Tibial nerve (tissue), 4 donors: ENCODE results near the gene ADAMTS4. TPM values are rescaled to one million over a fixed set of nuclear protein-coding genes. Genes with fewer than 3 reads are reported as not detected.

Experiments used
- DNase-seq, 2 donors: peaks; one replicate each; pipeline ENCODE4 v3.0.0-alpha.2; 2019; ENCODE audit warnings: low spot score in 2 of 2
- H3K27ac ChIP-seq, 4 donors: fragments of 200-600 bp; sonication (generic) in 3 of 4; one replicate each; pipeline ENCODE4 v1.5.1; 2017 to 2019; ENCODE audit warnings: mild to moderate bottlenecking in 1 of 4
- H3K27me3 ChIP-seq, 2 donors: fragments of 200-600 bp; sonication (generic) in 1 of 2; one replicate each; pipeline versions ENCODE4 v1.5.1 to v1.6.0; 2017 to 2019
- H3K36me3 ChIP-seq, 3 donors: fragments of 200-600 bp; sonication (generic); one replicate each; pipeline ENCODE4 v1.5.1; 2018 to 2019
- H3K4me1 ChIP-seq, 4 donors: fragments of 200-600 bp; sonication (generic) in 3 of 4; one replicate each; pipeline ENCODE4 v1.5.1; 2017 to 2019
- H3K4me3 ChIP-seq, 4 donors: fragments of 200-600 bp; sonication (generic) in 3 of 4; one replicate each; pipeline ENCODE4 v1.5.1; 2017 to 2019; ENCODE audit warnings: mild to moderate bottlenecking in 1 of 4, moderate library complexity in 1 of 4
- H3K9me3 ChIP-seq, 4 donors: fragments of 200-600 bp; sonication (generic) in 3 of 4; one replicate each; pipeline ENCODE4 v1.5.1; 2017 to 2019
- EP300 ChIP-seq, 2 donors: sonication (generic); formaldehyde crosslinking; IDR thresholded peaks; one replicate each; pipeline ENCODE4 v1.6.1; 2017; ENCODE audit warnings: antibody characterized with exemption in 2 of 2, mild to moderate bottlenecking in 1 of 2
- POLR2A ChIP-seq, 2 donors: fragments of 450-650 bp; IDR thresholded peaks; one replicate each; pipeline ENCODE4 v1.6.1; 2017; ENCODE audit warnings: antibody characterized with exemption in 2 of 2, mild to moderate bottlenecking in 2 of 2, moderate library complexity in 2 of 2
- WGBS, 2 donors: methylation state at CpG; one replicate each; pipeline ENCODE4 v1.1.5; 2018; 5-methylcytosine and 5-hydroxymethylcytosine counted together
- total RNA-seq, 4 donors: library from RNA; depleted of rRNA; stranded (reverse); fragments of >200 nt; gene quantifications; one replicate each; pipeline ENCODE4 v1.1.0, GENCODE V29; 2016
- TF ChIP-seq, protein P1 (sequence below), 5 experiments: fragments of 200-600 bp in 3 of 5; fragments of 450-650 bp in 2 of 5; sonication (generic) in 3 of 5; IDR thresholded peaks; one replicate each; pipeline ENCODE4 v1.5.1; 2016 to 2019; ENCODE audit warnings: antibody characterized with exemption in 5 of 5, mild to moderate bottlenecking in 3 of 5, moderate library complexity in 2 of 5

ADAMTS4 gene
- total RNA-seq, 4 donors from 2014 or later = 9.0 to 54.9 (median 19.5) TPM

GRCh38 chr1:161185282-161185682 lies 13.6 kb downstream of the ADAMTS4 start:
- peaks cover 0 to 32% (median 10%) of the 10 kb centered on the region in 4 donors for H3K4me1 ChIP-seq
- H3K27ac ChIP-seq = peak overlapping the region in 3 of 4 donors; percentile 56 to 73 (median 62)
- TF ChIP-seq EP300 (IDR thresholded peaks at IDR 0.05) (peak in 1 of 2 donors; percentile 70), POLR2A (IDR thresholded peaks at IDR 0.05) (no peak)
- TF ChIP-seq, protein P1, sequence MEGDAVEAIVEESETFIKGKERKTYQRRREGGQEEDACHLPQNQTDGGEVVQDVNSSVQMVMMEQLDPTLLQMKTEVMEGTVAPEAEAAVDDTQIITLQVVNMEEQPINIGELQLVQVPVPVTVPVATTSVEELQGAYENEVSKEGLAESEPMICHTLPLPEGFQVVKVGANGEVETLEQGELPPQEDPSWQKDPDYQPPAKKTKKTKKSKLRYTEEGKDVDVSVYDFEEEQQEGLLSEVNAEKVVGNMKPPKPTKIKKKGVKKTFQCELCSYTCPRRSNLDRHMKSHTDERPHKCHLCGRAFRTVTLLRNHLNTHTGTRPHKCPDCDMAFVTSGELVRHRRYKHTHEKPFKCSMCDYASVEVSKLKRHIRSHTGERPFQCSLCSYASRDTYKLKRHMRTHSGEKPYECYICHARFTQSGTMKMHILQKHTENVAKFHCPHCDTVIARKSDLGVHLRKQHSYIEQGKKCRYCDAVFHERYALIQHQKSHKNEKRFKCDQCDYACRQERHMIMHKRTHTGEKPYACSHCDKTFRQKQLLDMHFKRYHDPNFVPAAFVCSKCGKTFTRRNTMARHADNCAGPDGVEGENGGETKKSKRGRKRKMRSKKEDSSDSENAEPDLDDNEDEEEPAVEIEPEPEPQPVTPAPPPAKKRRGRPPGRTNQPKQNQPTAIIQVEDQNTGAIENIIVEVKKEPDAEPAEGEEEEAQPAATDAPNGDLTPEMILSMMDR (IDR thresholded peaks at IDR 0.05) = no peak
- WGBS, 2 donors = 7 to 16% methylated on average over 3 of the region's 3 CpGs
- no peaks in the 10 kb centered on the region for H3K9me3 ChIP-seq
- no peak overlapping the region for H3K4me3 ChIP-seq
- no peaks in the 10 kb centered on the region for H3K36me3 ChIP-seq
- no peaks in the 10 kb centered on the region for H3K27me3 ChIP-seq
- DNase-seq = peak in 1 of 2 donors; percentile 80

GRCh38 chr1:161182214-161182613 lies 16.6 kb downstream of the ADAMTS4 start:
- H3K27ac ChIP-seq = peak overlapping the region in 2 of 4 donors; percentile 21 to 75
- H3K9me3 ChIP-seq = no peaks in the 10 kb centered on the region
- no peaks in the 10 kb centered on the region for H3K36me3 ChIP-seq
- DNase-seq = no peak
- peaks cover 0 to 31% (median 13%) of the 10 kb centered on the region in 4 donors for H3K4me1 ChIP-seq
- no peak overlapping the region for H3K4me3 ChIP-seq
- 100% methylated on average over 1 of the region's 1 CpG for WGBS, 2 donors
- TF ChIP-seq EP300 (IDR thresholded peaks at IDR 0.05) (no peak), POLR2A (IDR thresholded peaks at IDR 0.05) (no peak)
- TF ChIP-seq, protein P1 (IDR thresholded peaks at IDR 0.05) = no peak
- H3K27me3 ChIP-seq = no peaks in the 10 kb centered on the region

- peaks cover 0 to 4% (median 0%) of the 10 kb centered on the region in 3 donors for H3K36me3 ChIP-seq
- no peaks in the 10 kb centered on the region for H3K27me3 ChIP-seq
- no peak for TF ChIP-seq EP300 (IDR thresholded peaks at IDR 0.05)
- TF ChIP-seq POLR2A (IDR thresholded peaks at IDR 0.05) = no peak
- TF ChIP-seq, protein P1 (IDR thresholded peaks at IDR 0.05) = peak in 3 of 5 experiments; percentile 12 to 20 (median 18)
- no peak overlapping the region for H3K4me3 ChIP-seq
- no peaks in the 10 kb centered on the region for H3K9me3 ChIP-seq
- DNase-seq = no peak
- H3K4me1 ChIP-seq = peaks cover 0 to 34% (median 17%) of the 10 kb centered on the region in 4 donors
- 37 to 59% methylated on average over 1 of the region's 1 CpG for WGBS, 2 donors
- H3K27ac ChIP-seq = no peak overlapping the region
Measured at GRCh38 chr1:161180639-161181038, 18.2 kb downstream of the ADAMTS4 start.

GRCh38 chr1:161179698-161180097 lies 19.2 kb downstream of the ADAMTS4 start:
- TF ChIP-seq, protein P1 (IDR thresholded peaks at IDR 0.05) = no peak
- TF ChIP-seq POLR2A (IDR thresholded peaks at IDR 0.05) (no peak), EP300 (IDR thresholded peaks at IDR 0.05) (no peak)
- Histone ChIP-seq H3K4me1 (peaks cover 0 to 32% (median 16%) of the 10 kb centered on the region in 4 donors), H3K27me3 (no peaks in the 10 kb centered on the region), H3K4me3 (no peak overlapping the region), H3K9me3 (no peaks in the 10 kb centered on the region), H3K36me3 (peaks cover 0 to 13% (median 0%) of the 10 kb centered on the region in 3 donors), H3K27ac (no peak overlapping the region)
- no peak for DNase-seq
- WGBS, 2 donors = 93 to 95% methylated on average over 3 of the region's 3 CpGs

DNA sequence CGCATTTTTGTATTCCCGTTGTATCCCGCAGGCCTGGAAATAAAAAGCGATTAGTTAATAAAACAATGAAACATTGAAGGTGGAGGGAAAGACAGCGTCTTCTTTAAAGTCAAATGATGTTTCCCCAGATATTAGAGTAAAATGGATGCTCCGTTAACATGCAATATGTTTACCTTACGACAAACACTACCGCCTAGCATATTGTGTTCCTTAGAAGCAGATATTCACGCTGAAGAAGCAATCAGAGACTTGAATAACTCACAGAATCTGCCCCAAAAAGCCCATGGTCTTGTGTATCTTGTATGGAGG lies 21.0 kb downstream of the ADAMTS4 start:
- TF ChIP-seq, protein P1 (IDR thresholded peaks at IDR 0.05) = no peak
- TF ChIP-seq EP300 (IDR thresholded peaks at IDR 0.05) (no peak), POLR2A (IDR thresholded peaks at IDR 0.05) (no peak)
- Histone ChIP-seq H3K27ac (peak overlapping the region; percentile 83 to 99 (median 90)), H3K4me1 (peaks cover 0 to 44% (median 17%) of the 10 kb centered on the region in 4 donors), H3K27me3 (no peaks in the 10 kb centered on the region), H3K9me3 (no peaks in the 10 kb centered on the region), H3K36me3 (peaks cover 0 to 32% (median 5%) of the 10 kb centered on the region in 3 donors), H3K4me3 (peak overlapping the region; percentile 60 to 97 (median 66))
- WGBS, 2 donors = 47 to 57% methylated on average over 9 of the region's 9 CpGs
- no peak for DNase-seq
